Gastroesophageal sphincter (tissue), 4 donors: ENCODE measurements around the gene B4GALNT3. TPM values are rescaled to one million over a fixed set of nuclear protein-coding genes. Genes with fewer than 3 reads are reported as not detected.

Source experiments
- ATAC-seq: fragments of 150-250 bp; one replicate; pipeline ENCODE4 v1.9.1; 2016; ENCODE audit warnings: mild to moderate bottlenecking, moderate library complexity
- H3K27ac ChIP-seq, 4 donors: fragments of 200-600 bp; sonication (generic) in 3 of 4; 1 replicate in 3 of 4; 2 replicates in 1 of 4; pipeline ENCODE4 v1.5.1; 2016 to 2019
- H3K27me3 ChIP-seq: fragments of 200-600 bp; sonication (generic); one replicate; pipeline ENCODE4 v1.5.1; 2019
- H3K36me3 ChIP-seq, 2 donors: fragments of 200-600 bp; sonication (generic); one replicate each; pipeline ENCODE4 v1.5.1; 2019; ENCODE audit warnings: control low read depth in 1 of 2
- H3K4me1 ChIP-seq, 3 donors: fragments of 200-600 bp; sonication (generic); 1 replicate in 2 of 3; 2 replicates in 1 of 3; pipeline ENCODE4 v1.5.1; 2016 to 2019; ENCODE audit warnings: control low read depth in 2 of 3
- H3K4me3 ChIP-seq, 2 donors: fragments of 200-600 bp; sonication (generic); one replicate each; pipeline ENCODE4 v1.5.1; 2019; ENCODE audit warnings: mild to moderate bottlenecking in 1 of 2, moderate library complexity in 1 of 2
- H3K9me3 ChIP-seq, 3 donors: fragments of 200-600 bp; sonication (generic); one replicate each; pipeline ENCODE4 v1.5.1; 2017 to 2019; ENCODE audit warnings: control low read depth in 2 of 3
- CTCF ChIP-seq, 4 experiments: fragments of 200-600 bp in 2 of 4; fragments of 450-650 bp in 2 of 4; sonication (generic) in 1 of 4; IDR thresholded peaks; one replicate each; pipeline ENCODE4 v1.5.1; 2017 to 2019; ENCODE audit warnings: antibody characterized with exemption in 4 of 4, mild to moderate bottlenecking in 2 of 4, moderate library complexity in 2 of 4
- EP300 ChIP-seq: sonication (generic); formaldehyde crosslinking; IDR thresholded peaks from one replicate; pipeline ENCODE4 v1.6.1; 2017; ENCODE audit warnings: antibody characterized with exemption, mild to moderate bottlenecking
- POLR2A ChIP-seq, 2 donors: fragments of 450-650 bp; IDR thresholded peaks; one replicate each; pipeline ENCODE4 v1.6.1; 2017; ENCODE audit warnings: antibody characterized with exemption in 2 of 2, mild to moderate bottlenecking in 2 of 2, moderate library complexity in 1 of 2
- POLR2AphosphoS5 ChIP-seq: sonication (generic); formaldehyde crosslinking; IDR thresholded peaks from one replicate; pipeline ENCODE4 v1.6.1; 2017; ENCODE audit warnings: antibody characterized with exemption
- WGBS, 2 donors: methylation state at CpG; one replicate each; pipeline ENCODE4 v1.1.5; 2018; ENCODE audit warnings: low coverage in 1 of 2; 5-methylcytosine and 5-hydroxymethylcytosine counted together
- total RNA-seq, 4 donors: library from RNA; depleted of rRNA; stranded (reverse); fragments of >200 nt; gene quantifications; one replicate each; pipeline ENCODE4 v1.1.0, GENCODE V29; 2016

The B4GALNT3 gene
- total RNA-seq, 4 donors from 2014 or later: 0.54 to 1.6 (median 1.4) TPM; not detected in 1

DNA sequence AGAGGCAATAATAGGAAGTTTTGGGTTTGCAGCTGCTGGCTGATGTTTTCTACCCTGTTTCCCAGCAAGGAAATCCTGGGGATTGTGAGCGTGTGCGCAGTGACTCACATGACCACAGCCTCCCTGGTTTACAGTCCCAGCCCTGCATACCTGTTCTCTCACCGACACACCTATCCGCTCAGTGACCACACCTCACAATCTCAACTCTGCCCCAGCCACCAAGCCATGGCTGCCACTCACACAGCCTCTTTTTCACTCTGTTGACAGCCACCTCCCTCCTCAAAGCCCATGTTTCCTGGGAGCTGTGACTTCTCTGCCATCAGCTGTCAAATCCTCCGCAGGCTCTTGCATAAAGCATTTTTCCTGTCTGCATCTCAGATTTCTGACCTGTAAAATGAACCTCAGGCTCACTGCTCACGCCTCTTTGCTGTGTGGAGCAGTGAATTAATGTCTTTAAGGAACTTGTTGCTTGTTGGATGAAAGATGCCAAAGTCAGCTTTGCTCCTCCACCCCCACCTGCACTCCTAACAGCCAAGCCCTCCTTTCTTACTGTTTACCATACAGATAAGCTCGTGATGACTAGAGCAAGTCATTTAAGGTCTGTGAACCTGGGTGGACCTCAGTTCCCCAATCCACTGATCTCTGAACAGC, 43.5 kb downstream of the B4GALNT3 start:
- Histone ChIP-seq H3K27me3 (peaks cover 13% of the 10 kb centered on the region), H3K36me3 (no peaks in the 10 kb centered on the region), H3K4me1 (no peaks in the 10 kb centered on the region), H3K4me3 (no peak overlapping the region), H3K9me3 (no peaks in the 10 kb centered on the region), H3K27ac (no peak overlapping the region)
- TF ChIP-seq EP300 (no peak), POLR2A (IDR thresholded peaks at IDR 0.05) (no peak), CTCF (IDR thresholded peaks at IDR 0.05) (no peak), POLR2AphosphoS5 (no peak)
- no peak for ATAC-seq
- 47 to 60% methylated on average over 5 to 7 of the region's 7 CpGs for WGBS, 2 donors

GRCh38 chr12:505221-505620, 45.5 kb downstream of the B4GALNT3 start:
- no peak for TF ChIP-seq CTCF (IDR thresholded peaks at IDR 0.05)
- TF ChIP-seq POLR2A (IDR thresholded peaks at IDR 0.05): no peak
- TF ChIP-seq EP300: no peak
- TF ChIP-seq POLR2AphosphoS5: no peak
- Histone ChIP-seq H3K27me3 (peaks cover 22% of the 10 kb centered on the region), H3K4me3 (no peak overlapping the region), H3K27ac (no peak overlapping the region), H3K4me1 (no peaks in the 10 kb centered on the region), H3K9me3 (no peaks in the 10 kb centered on the region), H3K36me3 (no peaks in the 10 kb centered on the region)
- 70 to 94% methylated on average over 2 of the region's 4 CpGs for WGBS, 2 donors
- no peak for ATAC-seq

- TF ChIP-seq POLR2A (IDR thresholded peaks at IDR 0.05) (no peak), EP300 (no peak), POLR2AphosphoS5 (no peak), CTCF (IDR thresholded peaks at IDR 0.05) (no peak)
- no peak for ATAC-seq
- Histone ChIP-seq H3K27ac (no peak overlapping the region), H3K36me3 (no peaks in the 10 kb centered on the region), H3K9me3 (no peaks in the 10 kb centered on the region), H3K27me3 (peaks cover 31% of the 10 kb centered on the region), H3K4me3 (no peak overlapping the region), H3K4me1 (no peaks in the 10 kb centered on the region)
- 43% methylated on average over 6 of the region's 9 CpGs; no CpG with 5 or more reads in 1 of the 2 donors for WGBS, 2 donors
These were observed 47.7 kb downstream of the B4GALNT3 start for GRCh38 chr12:507391-507796.

DNA sequence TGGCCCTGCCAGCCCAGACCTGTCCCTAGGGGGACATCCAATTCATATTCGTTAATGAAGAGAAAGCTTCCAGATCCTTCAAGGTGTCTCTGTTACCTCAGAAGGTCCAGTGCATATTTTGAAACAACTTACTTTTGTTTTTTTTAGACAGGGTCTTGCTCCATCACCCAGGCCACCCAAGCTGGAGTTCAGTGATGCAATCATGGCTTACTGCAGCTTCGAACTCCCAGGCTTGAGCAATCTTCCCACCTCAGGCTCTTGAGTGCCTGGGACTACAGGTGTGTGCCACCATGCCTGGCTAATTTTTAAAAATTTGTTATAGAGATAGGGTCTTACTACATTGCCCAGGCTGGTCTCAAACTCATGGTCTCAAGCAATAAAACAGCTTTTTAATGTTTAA, 48.4 kb downstream of the B4GALNT3 start:
- Histone ChIP-seq H3K27me3 (peaks cover 32% of the 10 kb centered on the region), H3K4me1 (no peaks in the 10 kb centered on the region), H3K27ac (no peak overlapping the region), H3K36me3 (no peaks in the 10 kb centered on the region), H3K4me3 (no peak overlapping the region), H3K9me3 (no peaks in the 10 kb centered on the region)
- 84 to 91% methylated on average over 2 of the region's 2 CpGs for WGBS, 2 donors
- no peak for TF ChIP-seq CTCF (IDR thresholded peaks at IDR 0.05)
- no peak for TF ChIP-seq EP300
- TF ChIP-seq POLR2A (IDR thresholded peaks at IDR 0.05): no peak
- no peak for TF ChIP-seq POLR2AphosphoS5
- ATAC-seq: no peak

- Histone ChIP-seq H3K4me1 (no peaks in the 10 kb centered on the region), H3K9me3 (no peaks in the 10 kb centered on the region), H3K27me3 (peaks cover 39% of the 10 kb centered on the region), H3K36me3 (no peaks in the 10 kb centered on the region), H3K4me3 (no peak overlapping the region), H3K27ac (no peak overlapping the region)
- TF ChIP-seq POLR2AphosphoS5: no peak
- TF ChIP-seq EP300: no peak
- no peak for TF ChIP-seq POLR2A (IDR thresholded peaks at IDR 0.05)
- TF ChIP-seq CTCF (IDR thresholded peaks at IDR 0.05): no peak
- no peak for ATAC-seq
- WGBS, 2 donors: 89 to 100% methylated on average over 2 to 3 of the region's 5 CpGs
These were observed 49.1 kb downstream of the B4GALNT3 start for GRCh38 chr12:508795-509194.
